Suppressor macrophage treated with lipopolysaccharide for 4 hours (primary cell): ENCODE results near the gene AGBL1.
A peak's percentile ranks its signal among the peaks of the same experiment; 100 is the strongest.

Experiments
- DNase-seq: peaks from one replicate; pipeline ENCODE4 v3.0.0-alpha.2; 2020

Gene AGBL1

GRCh38 chr15:86611417-86612040, 531.9 kb downstream of the AGBL1 start:
- no peak for DNase-seq

DNA sequence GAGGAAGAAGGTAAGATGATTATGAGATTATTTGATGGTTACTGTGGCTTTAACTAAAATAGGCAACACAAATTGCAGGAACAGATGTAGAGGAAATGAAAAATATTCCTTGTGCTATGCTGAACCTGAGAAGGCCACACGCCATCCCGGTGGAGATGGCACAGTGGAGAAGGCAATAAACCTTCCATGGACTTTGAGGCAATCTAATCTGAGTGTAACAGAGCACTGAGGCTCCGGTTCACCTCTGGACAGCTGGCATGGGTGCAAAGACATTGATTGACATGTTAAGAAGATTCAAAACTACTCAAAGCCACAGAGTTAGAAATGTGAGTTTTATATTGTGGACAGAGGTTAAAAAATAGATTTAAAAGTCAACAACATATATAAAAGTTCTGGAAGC, 535.7 kb downstream of the AGBL1 start:
- no peak for DNase-seq

DNA sequence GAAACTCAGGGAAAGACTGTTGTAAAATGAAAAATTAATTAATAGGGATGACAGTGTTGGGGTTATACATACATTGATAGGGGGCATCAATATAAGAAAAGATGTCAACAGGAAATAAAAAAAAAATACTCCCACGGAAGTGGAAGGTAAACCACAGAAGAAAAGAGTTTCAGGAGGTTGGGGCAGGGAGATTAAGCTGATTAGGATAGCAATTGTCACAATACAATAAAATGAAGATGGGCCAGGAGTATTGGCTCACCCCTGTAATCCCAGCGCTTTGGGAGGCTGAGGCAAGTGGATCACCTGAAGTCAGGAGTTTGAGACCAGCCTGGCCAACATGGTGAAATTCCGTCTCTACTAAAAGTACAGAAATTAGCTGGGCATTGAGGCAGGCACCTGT, 536.1 kb downstream of the AGBL1 start:
- no peak for DNase-seq

DNA sequence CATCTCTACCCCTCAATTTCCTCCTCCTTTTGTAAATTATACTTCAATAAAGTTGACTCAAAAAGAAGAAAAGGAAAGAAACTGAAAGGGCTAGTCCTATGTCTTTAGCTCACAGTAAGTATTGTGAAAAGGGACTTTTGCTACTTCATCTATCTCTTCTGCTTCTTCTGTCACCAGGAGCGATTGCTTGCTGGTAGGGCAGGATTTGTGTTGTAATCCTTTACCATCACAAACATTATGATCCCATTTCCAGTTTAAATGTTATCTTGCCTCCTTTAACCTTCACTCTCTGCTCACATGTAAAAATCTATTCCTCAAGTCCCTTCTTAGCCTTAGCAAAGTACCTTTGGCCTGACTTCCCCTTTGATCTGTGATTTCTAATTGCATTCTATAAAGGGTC, 537.1 kb downstream of the AGBL1 start:
- no peak for DNase-seq

GRCh38 chr15:86620157-86620556, 540.5 kb downstream of the AGBL1 start:
- DNase-seq, result no peak

DNA sequence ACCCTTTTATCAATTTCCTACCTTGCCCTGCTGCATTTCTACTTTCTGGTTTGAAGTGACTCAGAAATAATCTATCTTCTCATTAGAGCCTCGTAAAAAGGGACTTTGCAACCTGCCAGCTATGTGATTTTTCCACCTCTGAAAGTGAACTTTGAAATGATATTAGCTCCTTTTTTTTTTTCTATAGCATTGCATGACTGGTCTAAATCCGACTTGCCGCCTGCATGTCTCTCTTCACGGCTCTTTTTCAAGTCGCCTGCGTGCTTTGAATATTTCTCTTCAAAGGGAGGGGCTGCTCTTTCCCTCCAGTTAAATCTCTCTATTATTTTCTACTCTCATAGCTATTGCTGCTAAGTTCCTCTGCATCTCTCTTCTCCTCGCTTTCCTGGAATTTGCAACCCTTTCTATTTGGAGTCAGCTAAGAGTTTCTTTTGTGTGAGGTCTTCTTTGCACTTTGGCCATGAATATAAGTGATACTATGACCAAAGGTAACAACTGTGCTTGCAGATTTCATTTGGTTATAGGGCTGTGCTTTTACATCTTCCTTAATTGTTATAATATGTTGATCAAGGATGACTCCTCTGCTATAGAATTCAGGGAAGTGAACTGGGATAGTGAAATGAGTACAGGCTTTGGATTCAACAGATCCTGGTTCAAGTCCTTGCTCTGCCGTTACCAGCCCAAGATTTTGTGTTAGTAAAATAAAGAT, 541.1 kb downstream of the AGBL1 start:
- DNase-seq, result no peak

GRCh38 chr15:86623236-86623635, 543.6 kb downstream of the AGBL1 start:
- no peak for DNase-seq

GRCh38 chr15:86624261-86625036, 544.8 kb downstream of the AGBL1 start:
- peak; percentile 55 for DNase-seq

- no peak for DNase-seq
These were observed 550.0 kb downstream of the AGBL1 start for GRCh38 chr15:86629409-86630356.

GRCh38 chr15:86630946-86631345, 551.3 kb downstream of the AGBL1 start:
- DNase-seq, result no peak

DNA sequence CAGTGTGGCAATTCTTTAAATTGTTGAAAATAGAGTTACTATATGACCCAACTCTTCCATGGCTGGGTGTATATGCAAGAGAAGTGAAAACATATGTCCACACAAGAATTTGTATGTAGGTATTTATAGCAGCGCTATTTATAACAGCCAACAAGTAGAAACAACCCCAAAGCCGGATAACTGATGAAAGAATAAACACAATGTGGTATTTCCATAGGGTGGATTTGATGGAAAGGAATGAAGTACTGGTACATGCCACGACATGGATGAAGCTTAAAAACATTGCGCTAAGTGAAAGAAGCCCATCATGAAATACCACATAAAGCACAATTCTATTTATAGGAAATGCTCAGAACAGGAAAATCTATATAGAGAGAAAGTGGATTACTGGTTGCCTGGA, 554.5 kb downstream of the AGBL1 start:
- no peak for DNase-seq

- no peak for DNase-seq
These were observed 555.4 kb downstream of the AGBL1 start for GRCh38 chr15:86634992-86635638.

- DNase-seq, result no peak
These were observed 564.7 kb downstream of the AGBL1 start for GRCh38 chr15:86644339-86644738.

- no peak for DNase-seq
These were observed 566.3 kb downstream of the AGBL1 start for GRCh38 chr15:86645925-86646500.

DNA sequence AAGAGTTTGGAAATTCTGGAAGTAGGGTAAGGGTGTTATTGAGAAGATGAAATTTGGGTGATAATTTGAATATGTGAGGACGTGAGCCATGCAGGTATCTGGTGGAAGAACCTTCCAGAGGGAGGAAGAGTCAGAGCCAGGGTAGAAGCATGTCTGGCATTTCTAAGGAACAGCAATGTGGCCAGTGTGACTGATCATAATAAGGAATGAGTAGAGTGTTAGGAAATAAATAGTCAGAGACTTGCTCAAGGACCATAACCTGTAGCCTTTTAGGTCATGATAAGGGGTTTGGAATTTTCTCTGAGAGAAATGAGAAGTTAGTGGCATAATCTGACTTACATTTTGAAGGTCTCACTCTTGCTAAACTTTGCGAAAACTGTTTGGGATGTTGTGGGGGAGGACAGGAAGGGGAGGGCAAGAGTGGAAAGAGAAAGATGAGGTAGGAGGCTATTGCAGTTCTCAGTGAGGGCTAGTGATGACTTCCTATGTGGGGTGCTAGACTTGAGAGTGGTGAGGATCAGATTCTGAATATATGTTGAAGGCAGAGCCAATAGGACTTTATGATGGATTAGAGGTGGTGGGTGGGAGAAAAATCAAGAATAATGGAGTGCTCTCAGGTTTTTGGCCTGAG, 568.3 kb downstream of the AGBL1 start:
- DNase-seq, result no peak

GRCh38 chr15:86649277-86649676, 569.6 kb downstream of the AGBL1 start:
- DNase-seq, result no peak

- DNase-seq, result no peak
These were observed 570.4 kb downstream of the AGBL1 start for GRCh38 chr15:86650094-86650493.

GRCh38 chr15:86653344-86654197, 573.9 kb downstream of the AGBL1 start:
- no peak for DNase-seq

DNA sequence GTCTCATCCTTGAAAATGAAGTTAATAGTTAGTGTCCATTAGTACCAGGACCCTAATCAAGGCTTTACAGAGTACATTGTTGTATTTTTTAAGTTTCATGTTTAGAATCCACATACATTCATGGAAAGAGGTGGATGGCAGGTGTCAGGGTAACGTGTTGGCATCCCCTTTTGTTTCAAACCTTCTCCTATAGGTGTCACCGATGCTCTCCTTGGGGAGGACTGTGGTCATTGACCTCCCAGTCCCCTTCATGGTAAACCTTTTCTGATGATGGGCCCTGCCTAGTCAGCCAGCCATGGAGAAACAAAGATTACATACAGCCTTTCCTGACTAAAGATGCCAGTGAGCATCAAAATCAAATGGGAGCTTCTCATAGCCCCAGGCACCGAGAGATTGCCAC, 574.8 kb downstream of the AGBL1 start:
- no peak for DNase-seq

GRCh38 chr15:86657305-86657704, 577.6 kb downstream of the AGBL1 start:
- no peak for DNase-seq
